Thyroid gland (tissue), 4 donors: ENCODE measurements around the gene ERICH6.

Experiments used
- POLR2A ChIP-seq, 2 donors: fragments of 450-650 bp; IDR thresholded peaks; one replicate each; pipeline ENCODE4 v1.6.1; 2017; ENCODE audit warnings: antibody characterized with exemption in 2 of 2, mild to moderate bottlenecking in 2 of 2, moderate library complexity in 1 of 2
- TF ChIP-seq, protein P1 (sequence below), 6 experiments: fragments of 200-600 bp in 3 of 6; fragments of 450-650 bp in 3 of 6; sonication (generic) in 3 of 6; IDR thresholded peaks; one replicate each; pipeline ENCODE4 v1.5.1; 2016 to 2019; ENCODE audit warnings: antibody characterized with exemption in 6 of 6, mild to moderate bottlenecking in 2 of 6, inconsistent platforms in 1 of 6, moderate library complexity in 1 of 6

DNA sequence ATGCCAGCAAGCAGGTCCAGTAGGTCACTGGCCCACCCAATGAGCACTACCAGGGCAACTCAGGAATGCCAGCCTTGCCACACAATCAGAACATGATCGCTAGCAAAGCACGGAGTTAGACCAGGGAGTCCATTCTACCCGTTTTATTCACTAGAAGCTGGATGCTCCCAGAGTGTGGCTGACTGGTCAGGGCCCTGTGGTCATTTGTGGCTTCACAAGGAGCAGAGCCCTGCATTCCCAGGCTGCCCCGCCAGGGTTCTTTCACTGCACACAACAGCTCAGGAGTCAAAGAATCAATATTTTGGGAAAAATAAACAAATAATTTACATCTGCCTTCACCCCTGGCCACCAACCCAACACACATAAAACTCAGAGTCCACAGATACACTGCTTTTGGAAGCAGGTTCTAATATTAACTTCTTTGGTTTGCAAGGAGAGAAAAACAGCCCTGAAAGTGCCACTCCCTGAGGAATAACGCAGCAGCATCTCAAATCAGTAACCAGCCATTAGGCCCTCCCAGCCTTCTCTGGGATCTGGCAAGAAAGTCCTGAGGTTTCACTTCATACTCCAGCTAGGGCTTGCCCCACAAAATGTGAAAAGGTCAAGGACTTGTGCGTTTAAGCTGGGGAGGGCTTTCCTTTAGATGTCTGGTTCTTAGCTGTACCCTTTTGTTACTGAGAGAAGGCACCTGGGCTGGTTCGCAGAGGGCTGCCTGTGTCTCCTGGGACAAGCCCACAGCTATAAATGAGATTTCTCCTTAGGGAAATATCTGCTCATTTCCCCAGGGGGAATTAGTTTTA lies 43.3 kb upstream of the ERICH6 start:
- no peak for TF ChIP-seq POLR2A (IDR thresholded peaks at IDR 0.05)
- TF ChIP-seq, protein P1, sequence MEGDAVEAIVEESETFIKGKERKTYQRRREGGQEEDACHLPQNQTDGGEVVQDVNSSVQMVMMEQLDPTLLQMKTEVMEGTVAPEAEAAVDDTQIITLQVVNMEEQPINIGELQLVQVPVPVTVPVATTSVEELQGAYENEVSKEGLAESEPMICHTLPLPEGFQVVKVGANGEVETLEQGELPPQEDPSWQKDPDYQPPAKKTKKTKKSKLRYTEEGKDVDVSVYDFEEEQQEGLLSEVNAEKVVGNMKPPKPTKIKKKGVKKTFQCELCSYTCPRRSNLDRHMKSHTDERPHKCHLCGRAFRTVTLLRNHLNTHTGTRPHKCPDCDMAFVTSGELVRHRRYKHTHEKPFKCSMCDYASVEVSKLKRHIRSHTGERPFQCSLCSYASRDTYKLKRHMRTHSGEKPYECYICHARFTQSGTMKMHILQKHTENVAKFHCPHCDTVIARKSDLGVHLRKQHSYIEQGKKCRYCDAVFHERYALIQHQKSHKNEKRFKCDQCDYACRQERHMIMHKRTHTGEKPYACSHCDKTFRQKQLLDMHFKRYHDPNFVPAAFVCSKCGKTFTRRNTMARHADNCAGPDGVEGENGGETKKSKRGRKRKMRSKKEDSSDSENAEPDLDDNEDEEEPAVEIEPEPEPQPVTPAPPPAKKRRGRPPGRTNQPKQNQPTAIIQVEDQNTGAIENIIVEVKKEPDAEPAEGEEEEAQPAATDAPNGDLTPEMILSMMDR (IDR thresholded peaks at IDR 0.05) = no peak
